CD14-positive monocyte (primary cell): ENCODE data around the gene C14orf39. TPM values are rescaled to one million over a fixed set of nuclear protein-coding genes. Genes with fewer than 3 reads are reported as not detected.

Experiments used
- DNase-seq, 3 donors: peaks; one replicate each; pipeline ENCODE4 v3.0.0-alpha.2; 2011 to 2022
- H2AFZ ChIP-seq: 2 replicates; pipeline ENCODE4 v1.6.0; 2012; ENCODE audit warnings: mild to moderate bottlenecking, low read depth, low read length, inconsistent platforms; ENCODE audit not compliant: insufficient read depth, poor library complexity, severe bottlenecking
- H3K27ac ChIP-seq, 2 donors: 1 replicate in 1 of 2; 2 replicates in 1 of 2; pipeline ENCODE4 v1.5.1; 2012 to 2013; ENCODE audit warnings: low read length in 2 of 2, control low read depth in 1 of 2, inconsistent platforms in 1 of 2, low read depth in 1 of 2, mild to moderate bottlenecking in 1 of 2
- H3K27me3 ChIP-seq, 2 donors: one replicate each; pipeline versions ENCODE4 v1.6.0 to v1.6.1; 2011 to 2013; ENCODE audit warnings: low read length in 2 of 2; ENCODE audit not compliant: control insufficient read depth in 2 of 2, insufficient read depth in 2 of 2
- H3K36me3 ChIP-seq, 2 donors: replicated peaks in 1 of 2; 1 replicate in 1 of 2; 2 replicates in 1 of 2; pipeline versions ENCODE4 v1.5.1 to v1.6.1; 2012 to 2013; ENCODE audit warnings: low read length in 2 of 2, control low read depth in 1 of 2, inconsistent platforms in 1 of 2, mild to moderate bottlenecking in 1 of 2; ENCODE audit not compliant: insufficient read depth in 2 of 2, control insufficient read depth in 1 of 2
- H3K4me1 ChIP-seq, 2 donors: 1 replicate in 1 of 2; 2 replicates in 1 of 2; pipeline versions ENCODE4 v1.5.1 to v1.6.1; 2012 to 2013; ENCODE audit warnings: low read length in 2 of 2, control low read depth in 1 of 2, inconsistent platforms in 1 of 2, mild to moderate bottlenecking in 1 of 2, moderate library complexity in 1 of 2; ENCODE audit not compliant: insufficient read depth in 2 of 2, control insufficient read depth in 1 of 2
- H3K4me2 ChIP-seq: replicated peaks from 2 replicates; pipeline ENCODE3; 2012; ENCODE audit warnings: low read length, moderate library complexity, mild to moderate bottlenecking; ENCODE audit not compliant: poor library complexity, severe bottlenecking; ENCODE audit errors: extremely low read depth
- H3K4me3 ChIP-seq, 3 experiments: fragments of 200-600 bp in 1 of 3; sonication (generic) in 1 of 3; replicated peaks in 1 of 3; 1 replicate in 2 of 3; 2 replicates in 1 of 3; pipeline ENCODE4 v1.5.1; 2011 to 2013; ENCODE audit warnings: low read length in 3 of 3, mild to moderate bottlenecking in 3 of 3, control low read depth in 2 of 3, low read depth in 2 of 3, inconsistent platforms in 1 of 3, moderate library complexity in 1 of 3
- H3K79me2 ChIP-seq: 2 replicates; pipeline ENCODE4 v1.6.0; 2012; ENCODE audit warnings: mild to moderate bottlenecking, control low read depth, inconsistent platforms, low read length, moderate library complexity; ENCODE audit not compliant: insufficient read depth
- H3K9ac ChIP-seq: 2 replicates; pipeline ENCODE4 v1.6.0; 2017; ENCODE audit warnings: low read length, mild to moderate bottlenecking; ENCODE audit not compliant: insufficient read depth, poor library complexity, severe bottlenecking
- H3K9me3 ChIP-seq, 2 donors: replicated peaks in 1 of 2; 1 replicate in 1 of 2; 2 replicates in 1 of 2; pipeline versions ENCODE4 v1.5.1 to v1.6.1; 2012 to 2013; ENCODE audit warnings: low read length in 2 of 2, control low read depth in 1 of 2; ENCODE audit not compliant: control insufficient read depth in 1 of 2, insufficient read depth in 1 of 2
- H4K20me1 ChIP-seq: 2 replicates; pipeline ENCODE4 v1.6.0; 2012; ENCODE audit warnings: mild to moderate bottlenecking, low read length, control low read depth, moderate library complexity; ENCODE audit not compliant: insufficient read depth
- H3K27ac Mint-ChIP-seq, 7 donors: one replicate each; pipeline ENCODE4 v1.8.0; 2020; ENCODE audit warnings: mild to moderate bottlenecking in 7 of 7, mixed read lengths in 7 of 7, moderate library complexity in 6 of 7, inconsistent platforms in 2 of 7
- H3K27me3 Mint-ChIP-seq, 3 donors: one replicate each; pipeline ENCODE4 v1.8.0; 2021 to 2022; ENCODE audit warnings: low read depth in 3 of 3, mild to moderate bottlenecking in 3 of 3, mixed read lengths in 3 of 3, moderate library complexity in 3 of 3, inconsistent platforms in 1 of 3
- H3K36me3 Mint-ChIP-seq, 2 donors: one replicate each; pipeline ENCODE4 v1.8.0; 2020; ENCODE audit warnings: mixed read lengths in 2 of 2, inconsistent platforms in 1 of 2, mild to moderate bottlenecking in 1 of 2
- H3K4me1 Mint-ChIP-seq: one replicate; pipeline ENCODE4 v1.8.0; 2020; ENCODE audit warnings: mild to moderate bottlenecking, mixed read lengths
- H3K4me3 Mint-ChIP-seq, 2 donors: one replicate each; pipeline ENCODE4 v1.8.0; 2020; ENCODE audit warnings: mild to moderate bottlenecking in 2 of 2, mixed read lengths in 2 of 2, moderate library complexity in 1 of 2
- H3K9me3 Mint-ChIP-seq, 7 donors: one replicate each; pipeline ENCODE4 v1.8.0; 2020 to 2022; ENCODE audit warnings: mixed read lengths in 7 of 7, mild to moderate bottlenecking in 6 of 7, moderate library complexity in 6 of 7, inconsistent platforms in 2 of 7
- WGBS: methylation state at CpG from one replicate; pipeline ENCODE4 v1.1.5; 2013; ENCODE audit warnings: missing lambda C conversion rate; ENCODE audit not compliant: insufficient coverage; 5-methylcytosine and 5-hydroxymethylcytosine counted together
- intact Hi-C, 2 donors: fragments of 100-400 bp; cut with micrococcal nuclease; formaldehyde crosslinking; loops; one replicate each; pipeline versions ENCODE4 v1.15.0 to v1.15.1; 2023
- polyA plus RNA-seq, 3 donors: library from polyadenylated mRNA; depleted of rRNA in 1 of 3; unstranded in 2 of 3; stranded (reverse) in 1 of 3; fragments of 300-500 nt in 2 of 3; fragments of >200 nt in 1 of 3; fragmentation: Illumina TruSeq in 2 of 3; gene quantifications; 1 replicate in 2 of 3; 2 replicates in 1 of 3; pipeline ENCODE4 v1.2.3, GENCODE V29; 2012 to 2021
- TF ChIP-seq, protein P1 (sequence below): fragments of 200-600 bp; IDR thresholded peaks from one replicate; pipeline ENCODE4 v1.8.0; 2022; ENCODE audit warnings: antibody characterized with exemption, mild to moderate bottlenecking

The C14orf39 gene
- polyA plus RNA-seq, 3 donors: not detected

DNA sequence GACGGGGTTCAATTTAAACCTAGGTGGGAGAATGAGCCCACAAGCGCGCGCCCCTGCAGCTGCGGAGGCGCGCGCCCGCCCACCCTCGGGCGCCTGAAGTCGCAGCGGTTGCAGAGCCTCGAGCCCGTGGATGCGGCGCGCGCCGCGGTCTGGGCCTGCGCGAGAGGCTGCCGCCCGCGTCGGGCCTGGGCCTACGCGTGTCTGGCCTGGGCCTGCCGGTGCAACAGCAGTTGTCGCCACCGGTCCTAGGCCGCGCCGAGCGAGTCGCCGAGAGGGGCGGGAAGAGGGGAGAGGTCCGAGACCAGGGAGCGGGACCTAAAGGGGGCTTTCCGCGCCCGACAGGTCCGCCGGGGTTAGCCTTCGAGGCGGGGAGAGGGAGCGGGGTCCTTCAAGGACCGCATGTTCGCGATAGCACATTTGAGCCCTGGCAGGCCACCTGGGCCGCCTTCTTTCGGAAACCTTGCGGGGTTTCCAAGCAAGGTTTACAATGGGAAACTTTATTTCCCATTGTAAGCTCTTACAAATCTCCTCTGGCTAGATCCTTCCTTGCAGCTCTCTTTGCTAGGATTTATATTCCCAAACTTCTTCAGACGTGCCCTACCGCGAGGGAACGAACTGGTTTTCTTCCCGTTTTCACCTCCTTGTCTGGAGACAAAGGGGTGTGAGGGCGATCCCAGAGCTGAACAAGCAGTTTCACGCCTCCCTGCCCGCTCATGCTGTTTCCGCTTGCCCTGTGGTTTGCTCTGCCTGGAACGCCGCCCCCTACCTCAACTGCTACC, 29.8 kb upstream of the C14orf39 start:
- TF ChIP-seq, protein P1, sequence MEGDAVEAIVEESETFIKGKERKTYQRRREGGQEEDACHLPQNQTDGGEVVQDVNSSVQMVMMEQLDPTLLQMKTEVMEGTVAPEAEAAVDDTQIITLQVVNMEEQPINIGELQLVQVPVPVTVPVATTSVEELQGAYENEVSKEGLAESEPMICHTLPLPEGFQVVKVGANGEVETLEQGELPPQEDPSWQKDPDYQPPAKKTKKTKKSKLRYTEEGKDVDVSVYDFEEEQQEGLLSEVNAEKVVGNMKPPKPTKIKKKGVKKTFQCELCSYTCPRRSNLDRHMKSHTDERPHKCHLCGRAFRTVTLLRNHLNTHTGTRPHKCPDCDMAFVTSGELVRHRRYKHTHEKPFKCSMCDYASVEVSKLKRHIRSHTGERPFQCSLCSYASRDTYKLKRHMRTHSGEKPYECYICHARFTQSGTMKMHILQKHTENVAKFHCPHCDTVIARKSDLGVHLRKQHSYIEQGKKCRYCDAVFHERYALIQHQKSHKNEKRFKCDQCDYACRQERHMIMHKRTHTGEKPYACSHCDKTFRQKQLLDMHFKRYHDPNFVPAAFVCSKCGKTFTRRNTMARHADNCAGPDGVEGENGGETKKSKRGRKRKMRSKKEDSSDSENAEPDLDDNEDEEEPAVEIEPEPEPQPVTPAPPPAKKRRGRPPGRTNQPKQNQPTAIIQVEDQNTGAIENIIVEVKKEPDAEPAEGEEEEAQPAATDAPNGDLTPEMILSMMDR: no peak
- peaks cover 77 to 90% (median 89%) of the 10 kb centered on the region in 3 donors for H3K27me3 Mint-ChIP-seq
- Histone ChIP-seq H3K27me3 (peaks cover 85 to 94% of the 10 kb centered on the region in 2 donors), H3K27ac (no peak overlapping the region), H3K4me3 (peak overlapping the region in 1 of 3 experiments; percentile 39), H3K4me2 (peak overlapping the region; percentile 51), H3K9ac (no peak overlapping the region), H3K9me3 (peaks cover 0 to 47% of the 10 kb centered on the region in 2 donors), H2AFZ (peak overlapping the region; percentile 29), H3K36me3 (no peaks in the 10 kb centered on the region), H3K79me2 (no peaks in the 10 kb centered on the region), H4K20me1 (no peaks in the 10 kb centered on the region), H3K4me1 (peaks cover 3 to 15% of the 10 kb centered on the region in 2 donors)
- intact Hi-C loops: no loop called here
- 7% methylated on average over 57 of the region's 66 CpGs for WGBS
- DNase-seq: no peak
- H3K27ac Mint-ChIP-seq: no peak overlapping the region
- peaks cover 0 to 3% of the 10 kb centered on the region in 2 donors for H3K36me3 Mint-ChIP-seq
- peaks cover 16% of the 10 kb centered on the region for H3K4me1 Mint-ChIP-seq
- H3K9me3 Mint-ChIP-seq: peaks cover 0 to 20% (median 11%) of the 10 kb centered on the region in 7 donors
- peak overlapping the region in 1 of 2 donors; percentile 79 for H3K4me3 Mint-ChIP-seq

DNA sequence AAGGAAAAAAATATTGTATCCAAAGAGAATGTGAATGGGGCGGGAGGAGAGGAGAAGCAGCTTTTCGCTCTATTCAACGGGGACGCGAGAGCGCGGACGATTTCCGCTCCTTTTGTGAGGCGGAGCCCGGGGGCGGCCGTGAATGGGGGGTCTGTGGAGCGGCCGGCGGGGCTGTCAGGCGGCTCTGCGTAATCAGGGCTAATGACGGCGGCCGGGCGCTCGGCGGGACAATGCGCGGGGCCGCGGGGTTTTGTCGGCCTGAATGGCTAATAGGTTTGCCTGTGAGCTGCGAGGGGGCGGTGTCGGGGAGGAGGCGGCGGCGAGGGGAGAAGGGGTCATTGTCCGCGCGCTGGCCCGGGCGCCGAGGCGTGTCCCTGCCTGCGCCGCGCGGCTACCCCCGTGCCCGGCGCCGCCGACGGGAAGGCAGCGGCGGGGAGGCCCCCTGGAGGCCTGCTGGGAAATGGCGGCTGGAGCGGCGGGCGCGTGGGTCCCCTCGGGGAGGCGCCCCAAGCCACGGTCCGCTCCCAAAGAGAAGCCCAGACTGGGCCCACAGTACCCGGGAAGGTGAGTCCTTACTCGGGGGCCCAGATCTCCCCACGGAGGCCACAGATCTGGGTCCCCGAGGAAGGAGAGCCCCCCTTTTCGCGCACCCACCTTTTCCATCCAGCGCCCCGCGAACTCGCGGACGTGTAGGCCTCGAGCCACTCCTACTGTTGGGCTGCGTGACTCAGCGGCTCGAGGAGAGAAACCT, 29.1 kb upstream of the C14orf39 start:
- 2% methylated on average over 76 of the region's 79 CpGs for WGBS
- peaks cover 88 to 94% of the 10 kb centered on the region in 2 donors for H3K27me3 ChIP-seq
- intact Hi-C loops: no loop called here
- Mint-ChIP-seq H3K4me1 (peaks cover 19% of the 10 kb centered on the region), H3K4me3 (peak overlapping the region in 1 of 2 donors; percentile 79), H3K27ac (no peak overlapping the region), H3K27me3 (peaks cover 82 to 93% (median 92%) of the 10 kb centered on the region in 3 donors), H3K36me3 (peaks cover 0 to 3% of the 10 kb centered on the region in 2 donors), H3K9me3 (peaks cover 0 to 21% (median 13%) of the 10 kb centered on the region in 7 donors)
- H3K4me3 ChIP-seq: peak overlapping the region in 1 of 3 experiments; percentile 39
- no peak overlapping the region for H3K9ac ChIP-seq
- peaks cover 0 to 47% of the 10 kb centered on the region in 2 donors for H3K9me3 ChIP-seq
- DNase-seq: no peak
- H4K20me1 ChIP-seq: no peaks in the 10 kb centered on the region
- H2AFZ ChIP-seq: peak overlapping the region; percentile 13
- H3K27ac ChIP-seq: no peak overlapping the region
- TF ChIP-seq, protein P1: peak; percentile 37
- H3K4me1 ChIP-seq: peaks cover 3 to 15% of the 10 kb centered on the region in 2 donors
- H3K4me2 ChIP-seq: peak overlapping the region; percentile 51
- no peaks in the 10 kb centered on the region for H3K36me3 ChIP-seq
- no peaks in the 10 kb centered on the region for H3K79me2 ChIP-seq
